Testis (tissue), 3 donors: Measurements from ENCODE around the gene SSC4D. TPM values are rescaled to one million over a fixed set of nuclear protein-coding genes. Genes with fewer than 3 reads are reported as not detected.

Experiments
- DNase-seq: peaks from one replicate; pipeline ENCODE4 v3.0.0-alpha.2; 2019
- H3K27ac ChIP-seq, 2 donors: fragments of 200-600 bp; sonication (generic); one replicate each; pipeline ENCODE4 v1.5.1; 2019
- H3K27me3 ChIP-seq: fragments of 200-600 bp; sonication (generic); one replicate; pipeline ENCODE4 v1.5.1; 2019
- H3K36me3 ChIP-seq: fragments of 200-600 bp; sonication (generic); one replicate; pipeline ENCODE4 v1.5.1; 2017; ENCODE audit warnings: low read depth; ENCODE audit errors: missing control alignments
- H3K4me1 ChIP-seq: fragments of 200-600 bp; sonication (generic); one replicate; pipeline ENCODE4 v1.5.1; 2019
- H3K4me3 ChIP-seq, 2 donors: fragments of 200-600 bp; sonication (generic); one replicate each; pipeline ENCODE4 v1.5.1; 2017 to 2019
- H3K9me3 ChIP-seq: fragments of 200-600 bp; sonication (generic); one replicate; pipeline ENCODE4 v1.5.1; 2017
- CTCF ChIP-seq, 3 experiments: fragments of 450-650 bp in 2 of 3; fragments of 200-600 bp in 1 of 3; sonication (generic) in 1 of 3; IDR thresholded peaks; one replicate each; pipeline ENCODE4 v1.5.1; 2016 to 2019; ENCODE audit warnings: antibody characterized with exemption in 3 of 3, mild to moderate bottlenecking in 2 of 3, moderate library complexity in 1 of 3
- POLR2A ChIP-seq: fragments of 450-650 bp; IDR thresholded peaks from one replicate; pipeline ENCODE4 v1.6.1; 2017; ENCODE audit warnings: antibody characterized with exemption, mild to moderate bottlenecking, moderate library complexity
- WGBS, 2 donors: methylation state at CpG; one replicate each; pipeline ENCODE4 v1.1.5; 2018; 5-methylcytosine and 5-hydroxymethylcytosine counted together
- intact Hi-C: fragments of 100-400 bp; cut with DNase I; formaldehyde crosslinking; loops from one replicate; pipeline ENCODE4 v1.15.1; 2023; ENCODE audit warnings: low total_unique reads
- polyA plus RNA-seq: library from polyadenylated mRNA; stranded (reverse); fragments of 350-450 nt; fragmentation: Illumina TruSeq; extraction: RNeasy Lipid Tissue Mini Kit (QIAGEN cat#74804); gene quantifications from one replicate; pipeline ENCODE4 v1.2.3, GENCODE V29; 2014; ENCODE audit warnings: low read depth, low replicate concordance; ENCODE audit not compliant: insufficient read depth
- total RNA-seq, 2 donors: library from RNA; depleted of rRNA; stranded (reverse); fragments of >200 nt; gene quantifications; one replicate each; pipeline ENCODE4 v1.2.3, GENCODE V29; 2016

Gene SSC4D
- total and polyA plus RNA-seq, 3 donors from 2014 or later, result 1.8 to 2.8 (median 2.3) TPM

- Histone ChIP-seq H3K27ac (peak overlapping the region in 1 of 2 donors; percentile 41), H3K4me3 (no peak overlapping the region), H3K27me3 (no peaks in the 10 kb centered on the region), H3K36me3 (no peaks in the 10 kb centered on the region), H3K9me3 (no peaks in the 10 kb centered on the region), H3K4me1 (peaks cover 24% of the 10 kb centered on the region)
- TF ChIP-seq POLR2A, result no peak
- no peak for TF ChIP-seq CTCF (IDR thresholded peaks at IDR 0.05)
- no peak for DNase-seq
- intact Hi-C loops, result no loop called here
- 48 to 61% methylated on average over 2 to 3 of the region's 3 CpGs for WGBS, 2 donors
Measured at GRCh38 chr7:76340617-76341131, 68.8 kb downstream of the SSC4D start.

Other genes with a start within 250 kb of the SSC4D start
- 1 to 10 TPM; 7.8 to 8.4 TPM for gene SRRM3, start 207.8 kb downstream of the SSC4D start, total RNA-seq
- 8.3 TPM for gene SRRM3, start 207.8 kb downstream of the SSC4D start, polyA plus RNA-seq
- 100 to 1,000 TPM; 216 to 245 TPM for gene HSPB1, start 107.0 kb downstream of the SSC4D start, total RNA-seq
- 190 TPM for gene HSPB1, start 107.0 kb downstream of the SSC4D start, polyA plus RNA-seq
- gene YWHAG, start 50.7 kb downstream of the SSC4D start, total RNA-seq, result 10 to 100 TPM; 78.4 to 80.2 TPM
- gene YWHAG, start 50.7 kb downstream of the SSC4D start, polyA plus RNA-seq, result 67.4 TPM
- gene ZP3, start 15.3 kb upstream of the SSC4D start, total RNA-seq, result 1 to 10 TPM; 1.7 to 3.5 TPM
- gene ZP3, start 15.3 kb upstream of the SSC4D start, polyA plus RNA-seq, result 2.0 TPM
- gene DTX2, start 52.0 kb upstream of the SSC4D start, total RNA-seq, result 100 to 1,000 TPM; 200 to 239 TPM
- gene DTX2, start 52.0 kb upstream of the SSC4D start, polyA plus RNA-seq, result 65.1 TPM
- gene UPK3B, start 100.9 kb upstream of the SSC4D start, total RNA-seq, result 10 to 100 TPM; 19.1 to 27.1 TPM
- gene UPK3B, start 100.9 kb upstream of the SSC4D start, polyA plus RNA-seq, result 66.8 TPM
- gene SPDYE16, start 133.6 kb upstream of the SSC4D start, total RNA-seq, result 1 to 10 TPM in 1 of 2 donors, under 1 TPM in 1; 0.68 to 1.3 TPM
- gene SPDYE16, start 133.6 kb upstream of the SSC4D start, polyA plus RNA-seq, result 4.1 TPM
- gene POMZP3, start 217.6 kb upstream of the SSC4D start, total RNA-seq, result 10 to 100 TPM; 22.3 to 35.0 TPM
- 30.9 TPM for gene POMZP3, start 217.6 kb upstream of the SSC4D start, polyA plus RNA-seq